GM23338 (cell line): Measurements from ENCODE around the gene GBF1. TPM values are rescaled to one million over a fixed set of nuclear protein-coding genes. Genes with fewer than 3 reads are reported as not detected.

ENCODE experiments used
- ATAC-seq: fragments of 200-7000 bp; cut with Tn5 transposase; 3 replicates; pipeline ENCODE4 v1.9.1; 2020
- DNase-seq: peaks from one replicate; pipeline ENCODE4 v3.0.0-alpha.2; 2015; ENCODE audit warnings: low spot score
- H2AFZ ChIP-seq: fragments of 200-600 bp; sonication (generic); 2 replicates; pipeline ENCODE4 v1.8.0; 2016; ENCODE audit warnings: antibody characterized with exemption, mild to moderate bottlenecking, moderate library complexity
- H3F3A ChIP-seq: fragments of 200-600 bp; sonication (generic); replicated peaks from 2 replicates; pipeline ENCODE4 v1.8.0; 2017; ENCODE audit warnings: antibody characterized with exemption, mixed run types, low read depth
- H3K27ac ChIP-seq: fragments of 200-600 bp; sonication (generic); 2 replicates; pipeline ENCODE4 v1.6.1; 2016; ENCODE audit warnings: low read depth
- H3K27me3 ChIP-seq: fragments of 200-600 bp; sonication (generic); 2 replicates; pipeline ENCODE4 v1.8.0; 2016; ENCODE audit warnings: mild to moderate bottlenecking, mixed run types, moderate library complexity; ENCODE audit not compliant: insufficient read depth
- H3K36me3 ChIP-seq: fragments of 200-600 bp; sonication (generic); 2 replicates; pipeline ENCODE4 v1.8.0; 2016; ENCODE audit warnings: mild to moderate bottlenecking; ENCODE audit not compliant: insufficient read depth
- H3K4me1 ChIP-seq: fragments of 200-600 bp; sonication (generic); 2 replicates; pipeline ENCODE4 v1.8.0; 2016; ENCODE audit warnings: mild to moderate bottlenecking, moderate library complexity; ENCODE audit not compliant: insufficient read depth
- H3K4me2 ChIP-seq: fragments of 200-600 bp; sonication (generic); 2 replicates; pipeline ENCODE4 v1.7.1; 2017; ENCODE audit warnings: mixed run types
- H3K4me3 ChIP-seq: fragments of 200-600 bp; sonication (generic); 2 replicates; pipeline ENCODE4 v1.6.1; 2016; ENCODE audit warnings: mixed run types
- H3K79me2 ChIP-seq: fragments of 200-600 bp; sonication (generic); replicated peaks from 2 replicates; pipeline ENCODE4 v1.8.0; 2017; ENCODE audit warnings: mild to moderate bottlenecking; ENCODE audit not compliant: insufficient read depth
- H3K9me2 ChIP-seq: fragments of 200-600 bp; sonication (generic); 2 replicates; pipeline ENCODE4 v1.8.0; 2017; ENCODE audit not compliant: insufficient read depth
- H4K20me1 ChIP-seq: fragments of 200-600 bp; sonication (generic); replicated peaks from 2 replicates; pipeline ENCODE4 v1.8.0; 2017; ENCODE audit warnings: mild to moderate bottlenecking; ENCODE audit not compliant: insufficient read depth
- H3K27ac Mint-ChIP-seq: 2 replicates; pipeline ENCODE4 v1.8.0; 2020; ENCODE audit warnings: inconsistent platforms, mild to moderate bottlenecking, moderate library complexity, mixed read lengths
- H3K27me3 Mint-ChIP-seq: 3 replicates; pipeline ENCODE4 v1.8.0; 2022; ENCODE audit warnings: low read depth, mild to moderate bottlenecking, moderate library complexity, mixed read lengths, inconsistent platforms; ENCODE audit not compliant: insufficient read depth, poor library complexity
- H3K36me3 Mint-ChIP-seq: 3 replicates; pipeline ENCODE4 v1.8.0; 2021; ENCODE audit warnings: low read depth, mild to moderate bottlenecking, inconsistent platforms, moderate library complexity, mixed read lengths
- H3K4me1 Mint-ChIP-seq: 3 replicates; pipeline ENCODE4 v1.8.0; 2020; ENCODE audit warnings: mild to moderate bottlenecking, inconsistent platforms, mixed read lengths
- H3K4me3 Mint-ChIP-seq: 3 replicates; pipeline ENCODE4 v1.8.0; 2021; ENCODE audit warnings: moderate library complexity, mild to moderate bottlenecking, inconsistent platforms, mixed read lengths
- H3K9me3 Mint-ChIP-seq: 3 replicates; pipeline ENCODE4 v1.8.0; 2020; ENCODE audit warnings: moderate library complexity, mild to moderate bottlenecking, inconsistent platforms, mixed read lengths
- CREB1 ChIP-seq: fragments of 250-450 bp; sonication (Bioruptor Pico); IDR thresholded peaks from 2 replicates; pipeline ENCODE4 v1.5.0; 2020; ENCODE audit warnings: low read depth, mild to moderate bottlenecking, moderate library complexity
- ETS1 ChIP-seq: IDR thresholded peaks from 2 replicates; pipeline ENCODE4 v1.6.1; 2016; ENCODE audit warnings: antibody characterized with exemption
- EZH2 ChIP-seq: fragments of 200-600 bp; sonication (generic); IDR thresholded peaks from one replicate; pipeline ENCODE4 v1.8.0; 2017; ENCODE audit warnings: antibody characterized with exemption, mild to moderate bottlenecking, low read depth; ENCODE audit not compliant: unreplicated experiment
- EZH2phosphoT487 ChIP-seq: fragments of 200-600 bp; sonication (generic); IDR thresholded peaks from one replicate; pipeline ENCODE4 v1.8.1; 2018; ENCODE audit warnings: antibody characterized with exemption; ENCODE audit not compliant: unreplicated experiment
- NANOG ChIP-seq: IDR thresholded peaks from 2 replicates; pipeline ENCODE4 v1.6.1; 2016; ENCODE audit warnings: antibody characterized with exemption, borderline replicate concordance
- POLR2AphosphoS5 ChIP-seq: IDR thresholded peaks from 2 replicates; pipeline ENCODE4 v1.6.1; 2016; ENCODE audit warnings: antibody characterized with exemption, low read depth
- ZNF331 ChIP-seq: fragments of 250-450 bp; sonication (Bioruptor Pico); IDR thresholded peaks from 2 replicates; pipeline ENCODE4 v1.5.0; 2020; ENCODE audit warnings: low read depth, mild to moderate bottlenecking, moderate library complexity
- polyA plus RNA-seq: library from polyadenylated mRNA; unstranded; fragments of >200 nt; fragmentation: Nextera tagmentation; extraction: Ambion mirVana; gene quantifications from 2 replicates; pipeline ENCODE4 v1.2.1, GENCODE V29; 2016
- total RNA-seq: library from RNA; depleted of rRNA; stranded (reverse); fragments of >200 nt; shearing (Covaris generic); gene quantifications from 2 replicates; pipeline ENCODE4 v1.2.3, GENCODE V29; 2014
- TF ChIP-seq, protein P1 (sequence below), 2 experiments: fragments of 200-600 bp in 1 of 2; sonication (generic) in 1 of 2; conservative IDR thresholded peaks; 2 replicates each; pipeline versions ENCODE4 v1.5.1 to v1.6.1; 2016 to 2017; ENCODE audit warnings: antibody characterized with exemption in 2 of 2, low read depth in 2 of 2, mild to moderate bottlenecking in 2 of 2, moderate library complexity in 1 of 2

Gene GBF1
- total and polyA plus RNA-seq, 2 experiments from 2014 or later, result 6.5 to 27.2 TPM

GRCh38 chr10:102200751-102201640 lies 44.3 kb upstream of the GBF1 start (continued):
- TF ChIP-seq POLR2AphosphoS5, result no peak
- no peak for TF ChIP-seq CREB1 (CRISPR knock-in tag)
- TF ChIP-seq, protein P1, sequence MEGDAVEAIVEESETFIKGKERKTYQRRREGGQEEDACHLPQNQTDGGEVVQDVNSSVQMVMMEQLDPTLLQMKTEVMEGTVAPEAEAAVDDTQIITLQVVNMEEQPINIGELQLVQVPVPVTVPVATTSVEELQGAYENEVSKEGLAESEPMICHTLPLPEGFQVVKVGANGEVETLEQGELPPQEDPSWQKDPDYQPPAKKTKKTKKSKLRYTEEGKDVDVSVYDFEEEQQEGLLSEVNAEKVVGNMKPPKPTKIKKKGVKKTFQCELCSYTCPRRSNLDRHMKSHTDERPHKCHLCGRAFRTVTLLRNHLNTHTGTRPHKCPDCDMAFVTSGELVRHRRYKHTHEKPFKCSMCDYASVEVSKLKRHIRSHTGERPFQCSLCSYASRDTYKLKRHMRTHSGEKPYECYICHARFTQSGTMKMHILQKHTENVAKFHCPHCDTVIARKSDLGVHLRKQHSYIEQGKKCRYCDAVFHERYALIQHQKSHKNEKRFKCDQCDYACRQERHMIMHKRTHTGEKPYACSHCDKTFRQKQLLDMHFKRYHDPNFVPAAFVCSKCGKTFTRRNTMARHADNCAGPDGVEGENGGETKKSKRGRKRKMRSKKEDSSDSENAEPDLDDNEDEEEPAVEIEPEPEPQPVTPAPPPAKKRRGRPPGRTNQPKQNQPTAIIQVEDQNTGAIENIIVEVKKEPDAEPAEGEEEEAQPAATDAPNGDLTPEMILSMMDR (conservative IDR thresholded peaks at IDR 0.05; ENCODE audit: low read depth in 2 of 2), result no peak
- TF ChIP-seq NANOG, result no peak
- no peak for TF ChIP-seq ZNF331 (CRISPR knock-in tag)
- no peak for TF ChIP-seq EZH2phosphoT487

- Histone ChIP-seq H3K4me3 (no peak overlapping the region), H3K36me3 (peaks cover 3% of the 10 kb centered on the region; the same call in 1 of the 2 replicates), H4K20me1 (no peaks in the 10 kb centered on the region), H3K4me2 (no peak overlapping the region), H3F3A (no peaks in the 10 kb centered on the region), H3K9me2 (no peaks in the 10 kb centered on the region), H3K27ac (no peak overlapping the region), H3K4me1 (no peaks in the 10 kb centered on the region), H2AFZ (no peak overlapping the region), H3K79me2 (no peaks in the 10 kb centered on the region), H3K27me3 (no peaks in the 10 kb centered on the region)
- DNase-seq (no peak), ATAC-seq (no peak)
- Mint-ChIP-seq H3K27me3 (peaks cover 4% of the 10 kb centered on the region), H3K36me3 (peaks cover 8% of the 10 kb centered on the region; the same call in 2 of the 3 replicates), H3K4me1 (no peaks in the 10 kb centered on the region), H3K9me3 (peaks cover 61% of the 10 kb centered on the region), H3K4me3 (no peak overlapping the region), H3K27ac (no peak overlapping the region)
- TF ChIP-seq ZNF331 (CRISPR knock-in tag) (no peak), EZH2 (no peak), POLR2AphosphoS5 (no peak), ETS1 (no peak)
Measured at GRCh38 chr10:102202386-102202785, 42.9 kb upstream of the GBF1 start.
